Activated B cell treated with CpG ODN at 0.5 μM for 24 hours (primary cell): ENCODE data around the gene SRM. TPM values are rescaled to one million over a fixed set of nuclear protein-coding genes. Genes with fewer than 3 reads are reported as not detected.

Source experiments
- ATAC-seq: fragments of 200-7000 bp; cut with Tn5 transposase; one replicate; pipeline ENCODE4 v1.10.0; 2021; ENCODE audit warnings: low read depth, mild to moderate bottlenecking, moderate library complexity
- CTCF ChIA-PET: fragments of 350-600 bp; sonication (Branson Sonifier 250); formaldehyde crosslinking; loops from one replicate; lab custom pipeline; 2021; ENCODE audit warnings: antibody characterized with exemption; lab: Charles Lee
- POLR2A ChIA-PET: fragments of 350-600 bp; sonication (Branson Sonifier 250); formaldehyde crosslinking; loops from one replicate; lab custom pipeline; 2021; ENCODE audit warnings: antibody characterized with exemption; lab: Charles Lee
- DNase-seq: peaks from one replicate; pipeline ENCODE4 v3.0.0; 2022
- H3K27ac Mint-ChIP-seq: one replicate; pipeline ENCODE4 v1.8.0; 2020; ENCODE audit warnings: mixed read lengths
- H3K27me3 Mint-ChIP-seq: one replicate; pipeline ENCODE4 v1.8.0; 2021; ENCODE audit warnings: mixed read lengths
- H3K36me3 Mint-ChIP-seq: one replicate; pipeline ENCODE4 v1.8.0; 2021; ENCODE audit warnings: low read depth, mixed read lengths
- H3K4me1 Mint-ChIP-seq: one replicate; pipeline ENCODE4 v1.8.0; 2021; ENCODE audit warnings: mixed read lengths
- H3K4me3 Mint-ChIP-seq: one replicate; pipeline ENCODE4 v1.8.0; 2020; ENCODE audit warnings: mild to moderate bottlenecking, mixed read lengths
- H3K9me3 Mint-ChIP-seq: one replicate; pipeline ENCODE4 v1.8.0; 2020; ENCODE audit warnings: mixed read lengths
- intact Hi-C: fragments of 100-400 bp; cut with micrococcal nuclease; formaldehyde crosslinking; loops from one replicate; pipeline ENCODE4 v1.15.1; 2024
- total RNA-seq: library from RNA; stranded (reverse); gene quantifications from 2 replicates; pipeline ENCODE4 v1.2.3, GENCODE V29; 2022
- TF ChIP-seq, protein P1 (sequence below): fragments of 200-600 bp; IDR thresholded peaks from one replicate; pipeline ENCODE4 v1.8.0; 2022; ENCODE audit warnings: antibody characterized with exemption, mild to moderate bottlenecking

The SRM gene
- total RNA-seq, 1 donor from 2014 or later = 106 TPM

DNA sequence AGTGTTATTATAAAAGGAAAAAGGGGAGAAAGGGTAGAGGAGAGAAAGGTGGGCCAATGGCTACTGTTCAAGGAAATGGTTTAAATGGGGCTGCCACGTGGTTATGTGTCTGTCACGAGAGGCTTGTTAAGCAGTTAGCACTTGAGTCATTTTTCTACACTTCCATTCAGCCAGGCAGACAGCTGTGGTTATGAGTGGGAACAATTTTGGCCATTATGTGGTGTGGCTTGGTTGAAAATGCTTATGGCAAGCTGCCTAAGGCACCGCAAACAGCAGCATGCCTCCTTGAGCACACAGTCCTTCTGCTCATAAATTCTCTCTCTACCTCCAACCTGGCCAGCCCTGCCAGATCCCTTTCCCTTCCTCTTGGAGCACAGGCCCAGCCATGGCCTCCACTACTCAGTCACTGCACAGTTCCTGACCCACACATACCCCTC lies 3.2 kb upstream of the SRM start:
- Mint-ChIP-seq H3K4me1 (peaks cover 18% of the 10 kb centered on the region), H3K36me3 (peaks cover 42% of the 10 kb centered on the region), H3K4me3 (no peak overlapping the region), H3K27me3 (no peaks in the 10 kb centered on the region), H3K27ac (peak overlapping the region; percentile 3), H3K9me3 (no peaks in the 10 kb centered on the region)
- CTCF ChIA-PET = interaction anchor here (1.1 kb wide), 1 partner anchor 26 kb away, joined by 3 read pairs; no protein-coding TSS in a partner anchor
- DNase-seq (peak; percentile 13), ATAC-seq (no peak)
- POLR2A ChIA-PET = interaction anchor here (3.7 kb wide), 1 partner anchor 36 kb away, joined by 25 read pairs; the partner anchor contains the start of gene EXOSC10
- intact Hi-C loops = loop anchor here (5.0 kb wide), 1 partner anchor 199 kb away; the partner anchor contains the start of gene MTOR
- TF ChIP-seq, protein P1, sequence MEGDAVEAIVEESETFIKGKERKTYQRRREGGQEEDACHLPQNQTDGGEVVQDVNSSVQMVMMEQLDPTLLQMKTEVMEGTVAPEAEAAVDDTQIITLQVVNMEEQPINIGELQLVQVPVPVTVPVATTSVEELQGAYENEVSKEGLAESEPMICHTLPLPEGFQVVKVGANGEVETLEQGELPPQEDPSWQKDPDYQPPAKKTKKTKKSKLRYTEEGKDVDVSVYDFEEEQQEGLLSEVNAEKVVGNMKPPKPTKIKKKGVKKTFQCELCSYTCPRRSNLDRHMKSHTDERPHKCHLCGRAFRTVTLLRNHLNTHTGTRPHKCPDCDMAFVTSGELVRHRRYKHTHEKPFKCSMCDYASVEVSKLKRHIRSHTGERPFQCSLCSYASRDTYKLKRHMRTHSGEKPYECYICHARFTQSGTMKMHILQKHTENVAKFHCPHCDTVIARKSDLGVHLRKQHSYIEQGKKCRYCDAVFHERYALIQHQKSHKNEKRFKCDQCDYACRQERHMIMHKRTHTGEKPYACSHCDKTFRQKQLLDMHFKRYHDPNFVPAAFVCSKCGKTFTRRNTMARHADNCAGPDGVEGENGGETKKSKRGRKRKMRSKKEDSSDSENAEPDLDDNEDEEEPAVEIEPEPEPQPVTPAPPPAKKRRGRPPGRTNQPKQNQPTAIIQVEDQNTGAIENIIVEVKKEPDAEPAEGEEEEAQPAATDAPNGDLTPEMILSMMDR = no peak

GRCh38 chr1:11061652-11062365 lies 2.0 kb upstream of the SRM start:
- H3K36me3 Mint-ChIP-seq = peaks cover 39% of the 10 kb centered on the region
- TF ChIP-seq, protein P1 = no peak
- no peak overlapping the region for H3K4me3 Mint-ChIP-seq
- DNase-seq (no peak), ATAC-seq (no peak)
- POLR2A ChIA-PET = interaction anchor here (0.5 to 3.7 kb wide), 7 partner anchors 8 to 800 kb away, joined by 3 to 25 read pairs (median 6); partner anchors contain the start of genes EXOSC10 and TARDBP
- H3K9me3 Mint-ChIP-seq = no peaks in the 10 kb centered on the region
- CTCF ChIA-PET = interaction anchor here (1.1 to 2.4 kb wide), 2 partner anchors 24 kb away, joined by 3 to 13 read pairs; no protein-coding TSS in a partner anchor
- intact Hi-C loops = loop anchor here (5.0 kb wide), 1 partner anchor 200 kb away; the partner anchor contains the start of gene MTOR
- H3K4me1 Mint-ChIP-seq = peaks cover 18% of the 10 kb centered on the region
- no peak overlapping the region for H3K27ac Mint-ChIP-seq
- H3K27me3 Mint-ChIP-seq = no peaks in the 10 kb centered on the region

- peaks cover 18% of the 10 kb centered on the region for H3K4me1 Mint-ChIP-seq
- H3K27ac Mint-ChIP-seq = peak overlapping the region; percentile 57
- no peak for DNase-seq
- H3K36me3 Mint-ChIP-seq = peaks cover 30% of the 10 kb centered on the region
- ChIA-PET POLR2A (interaction anchor here (0.8 to 3.7 kb wide), 6 partner anchors 40 to 1404 kb away, joined by 3 to 25 read pairs (median 4); partner anchors contain the start of genes EXOSC10, MTOR and TARDBP), CTCF (interaction anchor here (2.4 kb wide), 1 partner anchor 22 kb away, joined by 13 read pairs; no protein-coding TSS in a partner anchor)
- no peaks in the 10 kb centered on the region for H3K9me3 Mint-ChIP-seq
- H3K27me3 Mint-ChIP-seq = no peaks in the 10 kb centered on the region
- peak overlapping the region; percentile 86 for H3K4me3 Mint-ChIP-seq
- TF ChIP-seq, protein P1 = no peak
- no peak for ATAC-seq
- intact Hi-C loops = loop anchor here (5.0 kb wide), 1 partner anchor 678 kb away; the partner anchor contains the start of gene AGTRAP
These were observed 457 bp downstream of the SRM start for GRCh38 chr1:11059155-11059967.

- Mint-ChIP-seq H3K36me3 (peaks cover 32% of the 10 kb centered on the region), H3K27ac (no peak overlapping the region), H3K4me1 (peaks cover 18% of the 10 kb centered on the region), H3K27me3 (no peaks in the 10 kb centered on the region), H3K9me3 (no peaks in the 10 kb centered on the region), H3K4me3 (peak overlapping the region; percentile 86)
- intact Hi-C loops = loop anchor here (5.0 kb wide), 1 partner anchor 679 kb away; the partner anchor contains the start of gene AGTRAP
- ChIA-PET POLR2A (interaction anchor here (0.5 to 1.0 kb wide), 2 partner anchors 895 to 1323 kb away, joined by 4 to 10 read pairs; no protein-coding TSS in a partner anchor), CTCF (interaction anchor here (0.7 kb wide), 1 partner anchor 21 kb away, joined by 4 read pairs; no protein-coding TSS in a partner anchor)
- DNase-seq = no peak
- no peak for ATAC-seq
- TF ChIP-seq, protein P1 = no peak
These were observed 1.1 kb downstream of the SRM start for GRCh38 chr1:11058595-11059154.
